Thyroid gland (tissue), 4 donors: ENCODE results near the gene PCDH8.

Experiments used
- POLR2A ChIP-seq, 2 donors: fragments of 450-650 bp; IDR thresholded peaks; one replicate each; pipeline ENCODE4 v1.6.1; 2017; ENCODE audit warnings: antibody characterized with exemption in 2 of 2, mild to moderate bottlenecking in 2 of 2, moderate library complexity in 1 of 2
- TF ChIP-seq, protein P1 (sequence below), 6 experiments: fragments of 200-600 bp in 3 of 6; fragments of 450-650 bp in 3 of 6; sonication (generic) in 3 of 6; IDR thresholded peaks; one replicate each; pipeline ENCODE4 v1.5.1; 2016 to 2019; ENCODE audit warnings: antibody characterized with exemption in 6 of 6, mild to moderate bottlenecking in 2 of 6, inconsistent platforms in 1 of 6, moderate library complexity in 1 of 6

DNA sequence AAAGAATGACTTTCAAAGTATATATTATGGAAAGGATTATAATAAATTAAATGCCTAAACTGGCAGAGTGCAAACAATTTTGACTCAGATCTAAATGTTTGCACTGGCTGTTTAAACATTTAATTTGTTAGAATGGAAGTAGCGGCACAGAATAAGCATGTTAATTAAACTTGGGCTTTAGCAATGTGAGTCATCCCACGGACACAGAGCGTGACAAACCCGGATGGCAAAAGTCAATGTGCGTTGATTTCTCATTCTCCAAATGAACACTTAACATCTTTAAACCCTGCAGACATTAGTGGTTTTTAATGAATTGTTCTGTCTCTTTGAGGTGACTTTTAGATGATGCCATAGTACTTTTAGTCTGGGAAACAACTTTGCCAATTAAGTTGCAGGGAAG lies 38.4 kb downstream of the PCDH8 start:
- TF ChIP-seq, protein P1, sequence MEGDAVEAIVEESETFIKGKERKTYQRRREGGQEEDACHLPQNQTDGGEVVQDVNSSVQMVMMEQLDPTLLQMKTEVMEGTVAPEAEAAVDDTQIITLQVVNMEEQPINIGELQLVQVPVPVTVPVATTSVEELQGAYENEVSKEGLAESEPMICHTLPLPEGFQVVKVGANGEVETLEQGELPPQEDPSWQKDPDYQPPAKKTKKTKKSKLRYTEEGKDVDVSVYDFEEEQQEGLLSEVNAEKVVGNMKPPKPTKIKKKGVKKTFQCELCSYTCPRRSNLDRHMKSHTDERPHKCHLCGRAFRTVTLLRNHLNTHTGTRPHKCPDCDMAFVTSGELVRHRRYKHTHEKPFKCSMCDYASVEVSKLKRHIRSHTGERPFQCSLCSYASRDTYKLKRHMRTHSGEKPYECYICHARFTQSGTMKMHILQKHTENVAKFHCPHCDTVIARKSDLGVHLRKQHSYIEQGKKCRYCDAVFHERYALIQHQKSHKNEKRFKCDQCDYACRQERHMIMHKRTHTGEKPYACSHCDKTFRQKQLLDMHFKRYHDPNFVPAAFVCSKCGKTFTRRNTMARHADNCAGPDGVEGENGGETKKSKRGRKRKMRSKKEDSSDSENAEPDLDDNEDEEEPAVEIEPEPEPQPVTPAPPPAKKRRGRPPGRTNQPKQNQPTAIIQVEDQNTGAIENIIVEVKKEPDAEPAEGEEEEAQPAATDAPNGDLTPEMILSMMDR (IDR thresholded peaks at IDR 0.05) = no peak
- TF ChIP-seq POLR2A (IDR thresholded peaks at IDR 0.05) = no peak
